ENCODE results near the gene IQCN.

Gene IQCN

DNA sequence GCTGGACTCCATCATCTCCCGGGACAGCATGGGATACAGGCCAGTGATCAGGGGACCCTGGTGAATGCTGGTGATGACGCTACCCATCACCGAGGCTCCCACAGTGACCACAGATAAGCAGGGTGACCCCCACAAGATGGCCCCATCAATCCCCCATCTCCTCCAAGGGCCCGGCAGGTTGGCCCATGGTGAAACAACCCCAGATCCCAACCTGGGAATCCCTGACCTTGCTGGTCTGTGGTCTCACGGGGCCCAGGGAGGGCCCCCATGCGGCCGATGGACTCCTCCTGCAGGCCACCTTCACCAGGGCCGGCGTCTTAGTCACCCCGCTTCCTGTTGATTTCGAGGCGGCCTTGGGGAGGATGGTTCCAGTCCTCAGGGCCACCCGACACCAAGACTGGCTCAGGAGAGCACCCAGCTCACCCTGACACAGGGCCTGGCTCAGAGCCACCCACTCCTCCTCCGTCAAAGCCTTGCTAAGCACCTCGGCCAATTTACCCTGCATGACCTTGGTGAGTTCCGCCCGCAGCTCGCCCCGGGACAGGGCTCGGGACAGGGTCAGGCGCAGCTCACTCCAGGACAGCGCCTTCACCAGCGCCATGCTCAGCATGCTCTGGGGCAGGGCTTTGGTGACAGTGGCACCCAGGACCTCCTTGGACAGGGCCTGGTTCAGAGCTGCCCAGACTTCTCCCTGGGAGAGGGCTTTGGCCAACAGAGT lies 10.0 kb downstream of the IQCN start:
- DNase-seq: no peak

DNA sequence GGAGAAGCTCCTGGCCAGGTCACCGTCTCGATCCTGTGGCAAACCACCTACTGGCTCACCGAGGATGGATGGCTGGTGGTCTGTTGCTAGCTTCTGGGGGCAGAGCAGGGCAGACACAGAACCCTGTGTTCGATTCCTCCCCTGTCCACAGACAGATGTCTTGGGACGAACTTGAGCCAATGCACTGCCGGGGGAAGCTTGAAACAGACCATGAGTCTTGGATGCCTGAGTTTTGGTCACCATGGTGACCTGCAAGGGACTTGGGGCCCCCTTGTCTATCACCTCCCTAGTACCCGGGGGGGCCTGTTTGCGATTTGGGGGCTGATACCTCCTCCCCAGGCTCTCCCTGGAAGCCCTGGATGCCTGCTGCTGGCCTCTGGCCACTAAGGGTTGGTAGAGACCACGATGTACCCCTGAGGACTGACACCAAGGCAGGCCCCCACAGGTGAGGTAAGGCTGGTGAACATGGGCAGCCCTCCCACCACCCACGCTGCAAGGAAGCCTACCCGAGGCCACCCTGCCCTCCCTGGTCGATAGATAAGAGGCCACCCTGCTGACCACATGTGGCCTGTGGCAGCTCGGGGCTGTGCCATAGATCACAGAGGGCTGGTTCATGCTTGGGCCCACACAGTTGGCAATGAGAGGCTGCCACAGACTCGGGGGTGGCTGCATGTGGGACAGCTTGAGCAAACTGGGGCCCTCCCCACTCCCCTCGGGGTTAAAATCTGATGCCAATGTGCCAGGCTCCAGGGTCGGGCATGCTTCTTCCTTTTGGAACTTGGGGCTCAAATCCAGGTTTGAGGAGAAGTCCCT lies 10.7 kb downstream of the IQCN start:
- no peak for DNase-seq

DNA sequence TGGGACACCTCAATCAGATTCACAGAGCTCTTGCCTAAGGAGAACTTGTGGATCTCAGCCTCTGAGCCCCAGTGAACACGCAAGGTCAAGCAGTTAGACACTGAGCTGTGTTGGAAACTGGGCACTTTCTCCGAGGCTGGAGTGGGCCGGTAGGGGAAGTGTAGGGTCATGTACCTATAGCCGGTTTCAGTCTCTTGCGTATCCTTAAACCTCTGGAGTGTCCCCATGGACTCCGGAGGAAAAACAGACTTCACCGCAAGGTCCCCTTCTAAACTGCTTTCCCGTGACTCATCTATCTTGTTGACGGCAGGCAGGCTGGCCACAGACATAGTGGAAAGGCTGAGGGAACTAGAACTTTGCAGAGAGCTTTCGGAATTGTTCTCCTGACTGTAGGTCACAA lies 11.3 kb downstream of the IQCN start:
- no peak for DNase-seq

DNA sequence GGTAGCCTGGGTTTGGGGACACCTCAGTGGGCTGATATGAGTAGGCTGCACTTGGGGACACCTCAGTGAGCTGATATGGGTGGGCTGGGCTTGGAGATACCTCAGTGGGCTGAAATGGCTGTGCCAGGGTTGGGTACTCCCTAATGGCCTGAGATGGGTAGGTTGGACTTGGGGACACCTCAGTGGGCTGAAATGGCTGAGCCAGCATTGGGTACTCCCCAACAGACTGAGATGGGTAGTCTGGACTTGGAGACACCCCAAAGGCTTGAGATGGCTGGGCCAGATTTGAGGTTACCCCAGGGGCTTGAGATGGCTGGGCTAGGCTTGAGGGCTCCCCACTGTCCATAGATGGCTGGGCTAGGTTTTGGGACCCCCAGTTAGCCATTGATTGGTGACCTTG lies 12.1 kb downstream of the IQCN start:
- DNase-seq: no peak

DNA sequence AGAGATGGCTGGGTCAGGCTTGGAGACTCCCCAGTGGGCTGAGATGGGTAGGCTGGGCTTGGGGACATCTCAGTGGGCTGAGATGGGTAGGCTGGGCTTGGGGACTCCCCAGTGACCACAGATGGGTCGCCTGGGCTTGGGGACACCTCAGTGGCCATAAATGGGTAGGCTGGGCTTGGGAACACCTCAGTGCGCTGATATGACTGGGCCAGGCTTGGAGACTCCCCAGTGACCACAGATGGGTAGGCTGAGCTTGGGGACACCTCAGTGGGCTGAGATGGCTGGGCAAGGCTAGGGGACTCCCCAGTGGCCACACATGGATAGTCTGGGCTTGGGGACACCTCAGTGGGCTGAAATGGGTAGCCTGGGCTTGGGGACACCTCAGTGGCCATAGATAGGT lies 12.8 kb downstream of the IQCN start:
- no peak for DNase-seq

DNA sequence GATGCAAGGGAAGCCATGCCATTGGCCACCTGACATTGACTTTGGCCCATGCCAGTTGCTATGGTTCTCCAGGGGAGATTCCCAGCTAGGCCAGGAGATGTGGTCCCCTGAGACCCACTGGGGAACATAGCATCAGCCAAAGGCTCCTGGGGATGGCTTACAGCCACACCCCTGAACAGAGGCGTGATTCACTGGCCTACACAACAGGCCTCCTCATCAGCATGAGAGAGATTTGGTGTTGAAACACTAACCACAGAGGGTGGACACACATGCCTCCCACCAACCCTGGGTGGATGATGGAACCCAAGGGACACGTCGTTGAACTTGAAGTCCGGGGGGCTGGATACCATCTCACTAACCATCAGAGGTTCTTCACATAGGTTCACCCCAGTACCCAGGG lies 14.4 kb downstream of the IQCN start:
- no peak for DNase-seq

DNA sequence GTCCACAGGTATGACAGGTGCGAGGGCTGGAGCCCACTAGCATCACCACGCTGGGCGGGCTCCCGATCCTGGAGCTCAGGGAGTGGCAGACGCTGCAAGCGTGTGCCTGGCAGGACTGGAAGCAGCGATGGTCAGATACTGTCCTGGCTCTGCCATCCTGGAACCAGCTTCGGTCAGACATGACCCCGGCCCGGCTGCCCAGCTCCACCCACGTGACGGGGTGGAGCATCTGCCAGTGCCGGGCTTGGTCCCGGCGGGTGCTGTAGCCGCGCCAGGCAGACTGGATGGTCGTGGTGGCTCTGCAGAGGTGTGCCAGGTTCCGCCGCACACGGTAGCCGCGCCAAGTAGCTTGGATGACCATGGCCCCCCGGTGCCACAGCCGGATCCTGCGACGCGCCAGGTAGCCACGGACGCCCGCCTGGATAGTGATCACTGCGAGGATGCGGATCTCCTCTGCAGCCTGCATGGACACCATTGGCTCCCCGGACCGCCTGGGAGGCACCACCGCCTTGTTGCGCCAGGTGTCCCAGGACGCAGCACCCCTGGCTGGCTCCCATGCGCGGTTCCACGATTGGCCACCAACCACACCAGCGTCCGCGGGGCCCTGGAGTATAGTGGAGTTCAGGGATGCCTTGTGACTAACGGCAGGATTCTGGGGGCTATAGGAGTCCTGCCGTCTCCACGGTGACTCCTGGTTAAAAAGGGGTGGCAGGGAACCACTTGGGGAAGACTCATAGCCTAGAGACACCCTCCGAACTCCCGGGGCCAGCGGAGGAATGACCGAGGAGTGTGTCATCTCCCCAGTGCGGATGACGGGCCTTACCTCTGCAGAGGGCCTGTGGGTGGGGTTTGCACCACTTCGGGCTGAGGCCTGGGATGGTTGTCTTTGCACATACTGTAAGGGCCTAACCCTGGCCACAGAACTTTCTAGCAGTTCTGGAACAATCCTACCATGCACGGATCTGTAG lies 16.5 kb downstream of the IQCN start:
- no peak for DNase-seq

DNA sequence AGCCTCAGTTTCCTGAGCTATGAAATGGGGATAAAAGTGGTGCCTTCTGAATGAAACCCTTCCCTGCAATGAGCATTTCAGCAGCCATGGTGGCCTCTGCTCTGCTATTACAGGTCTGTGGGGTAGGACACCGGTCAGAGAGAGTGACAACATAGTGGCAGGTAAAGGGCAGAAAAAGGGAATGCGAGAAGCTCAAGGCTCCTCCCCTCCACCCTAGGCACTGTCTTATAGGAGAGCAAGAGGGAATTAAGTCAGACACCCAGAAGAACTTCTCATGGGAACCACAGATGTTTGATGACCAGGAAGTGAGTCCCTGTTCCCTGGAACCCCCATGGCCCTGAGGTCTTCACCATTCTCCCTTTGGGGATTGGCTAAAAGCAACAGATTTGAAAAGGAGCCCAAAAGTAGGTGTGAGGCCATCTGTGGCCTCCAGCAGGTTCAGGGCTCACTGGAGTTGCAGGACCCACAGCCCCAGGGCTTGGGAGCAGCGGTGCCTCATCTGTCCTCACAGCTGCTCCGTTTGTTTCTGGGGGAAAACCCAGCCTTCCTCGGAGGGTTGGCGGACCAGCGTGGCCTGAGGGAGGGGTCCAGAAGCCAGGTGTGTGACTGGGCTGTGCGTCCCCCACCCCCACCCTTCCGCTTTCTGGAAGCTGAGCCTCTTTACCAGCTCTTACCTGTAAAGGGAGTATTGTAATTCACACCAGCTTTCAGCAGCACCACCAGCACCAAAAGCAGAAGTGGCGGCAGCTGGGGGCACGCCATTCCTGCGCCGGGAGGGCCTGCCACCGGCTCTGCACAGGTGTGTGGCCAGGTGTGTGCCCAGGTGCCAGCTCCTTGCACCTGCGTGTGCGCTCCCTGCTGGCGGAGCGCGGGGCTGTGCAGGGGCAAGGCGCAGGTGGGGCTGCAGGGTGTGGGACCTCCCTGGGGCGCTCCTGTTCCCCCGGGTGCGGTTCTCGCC lies 19.4 kb downstream of the IQCN start:
- DNase-seq: no peak

DNA sequence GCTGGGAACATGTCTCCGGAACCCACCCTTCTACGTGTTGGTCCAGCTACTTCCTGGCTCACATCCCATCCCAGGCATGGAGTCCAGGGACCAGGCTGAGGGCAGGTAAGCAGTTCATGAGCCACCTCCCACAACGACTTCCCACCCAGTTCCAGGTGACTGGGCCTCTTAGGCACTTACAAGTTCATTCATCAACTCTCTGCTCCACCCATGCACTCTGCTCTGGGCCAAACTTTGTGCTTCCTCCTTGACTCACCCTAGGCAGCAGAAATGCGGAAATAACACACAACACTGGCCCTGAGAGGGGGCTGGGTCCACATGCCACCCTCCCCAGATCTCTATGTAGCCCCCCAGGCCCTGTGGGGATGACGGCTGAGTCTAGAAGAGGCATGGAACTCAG lies 20.5 kb downstream of the IQCN start:
- no peak for DNase-seq

DNA sequence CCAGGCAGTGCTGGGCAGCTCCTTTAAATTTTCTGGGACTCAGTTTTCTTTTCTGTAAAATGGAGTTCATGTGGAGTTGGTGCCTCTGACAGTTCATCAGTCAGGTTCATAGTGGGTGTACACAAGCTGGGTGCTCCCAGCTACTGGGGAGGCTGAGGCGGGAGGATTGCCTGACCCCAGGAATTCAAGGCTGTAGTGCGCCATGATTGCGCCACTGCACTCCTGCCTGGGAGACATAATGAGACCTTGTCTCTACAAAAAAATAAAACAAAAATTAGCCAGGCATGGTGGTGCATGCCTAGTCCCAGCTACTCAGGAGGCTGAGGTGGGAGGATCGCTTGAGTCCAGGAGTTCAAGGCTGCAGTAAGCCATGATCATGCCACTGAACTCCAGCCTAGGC lies 21.1 kb downstream of the IQCN start:
- no peak for DNase-seq

DNA sequence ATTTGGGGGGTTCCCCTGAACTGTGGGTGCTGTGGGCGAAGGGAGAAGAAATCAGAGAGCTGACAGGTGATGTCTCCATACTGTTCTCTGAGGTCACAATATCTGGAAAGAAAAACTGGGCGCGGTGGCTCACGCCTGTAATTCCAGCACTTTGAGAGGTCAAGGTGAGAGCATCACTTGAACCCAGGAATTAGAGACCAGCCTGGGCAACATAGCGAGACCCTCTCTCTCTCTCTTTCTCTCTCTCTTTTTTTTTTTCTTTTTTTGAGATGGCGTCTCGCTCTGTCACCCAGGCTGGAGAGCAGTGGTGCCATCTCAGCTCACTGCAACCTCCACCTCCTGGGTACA lies 21.9 kb downstream of the IQCN start:
- DNase-seq: no peak

DNA sequence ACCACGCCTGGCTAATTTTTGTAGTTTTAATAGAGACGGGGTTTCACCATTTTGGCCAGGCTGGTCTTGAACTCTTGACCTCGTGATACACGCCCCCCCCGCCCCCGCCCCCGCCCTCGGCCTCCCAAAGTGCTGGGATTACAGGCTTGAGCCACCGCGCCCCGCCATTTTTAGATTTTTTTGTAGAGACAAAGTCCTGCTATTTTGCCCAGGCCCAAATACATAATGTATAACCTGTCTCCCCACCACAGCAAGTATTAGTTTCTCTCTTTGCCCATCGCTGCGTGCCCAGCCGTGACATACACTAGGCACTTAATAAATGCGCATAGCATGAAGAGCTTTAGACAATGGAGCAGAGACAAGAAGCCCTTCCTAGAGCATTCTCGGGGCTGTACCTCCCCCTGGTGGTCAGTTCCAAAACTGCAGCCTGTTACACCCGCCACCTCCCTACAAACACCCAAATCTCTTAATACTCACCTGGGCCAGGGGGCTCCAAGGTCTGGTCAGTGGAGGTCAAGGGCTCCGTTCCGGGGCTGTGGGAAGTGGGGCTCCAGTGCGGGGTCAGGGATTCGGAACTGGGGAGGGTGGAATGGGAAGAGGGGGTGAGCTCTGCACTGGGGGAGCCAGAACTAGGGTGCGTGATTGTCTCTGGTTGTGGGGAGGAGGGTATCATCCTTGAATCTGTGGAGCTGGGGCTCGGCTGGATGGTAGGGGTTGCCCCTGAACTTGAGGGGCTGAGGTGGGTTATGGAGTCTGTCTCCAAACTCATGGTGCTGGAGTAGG lies 22.5 kb downstream of the IQCN start:
- peak; percentile 89 for DNase-seq

DNA sequence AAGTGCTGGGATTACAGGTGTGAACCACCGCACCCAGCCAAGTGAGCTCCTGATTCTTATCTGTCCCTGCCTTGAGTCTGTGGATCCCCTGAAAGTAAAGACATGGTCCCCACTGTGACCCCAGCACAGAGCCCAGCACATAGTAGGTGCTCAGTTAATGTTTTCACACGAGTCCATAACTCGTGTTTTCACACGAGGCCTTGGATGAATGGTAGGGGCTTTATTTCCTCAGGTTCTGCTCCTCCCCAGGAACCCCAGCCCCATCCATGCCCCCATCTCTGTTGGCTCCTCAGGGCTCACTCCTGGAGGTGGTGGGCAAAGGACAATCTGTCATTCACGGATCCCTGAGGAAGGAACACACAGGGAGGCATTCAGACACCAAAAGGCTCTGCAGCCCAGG lies 24.4 kb downstream of the IQCN start:
- no peak for DNase-seq

DNA sequence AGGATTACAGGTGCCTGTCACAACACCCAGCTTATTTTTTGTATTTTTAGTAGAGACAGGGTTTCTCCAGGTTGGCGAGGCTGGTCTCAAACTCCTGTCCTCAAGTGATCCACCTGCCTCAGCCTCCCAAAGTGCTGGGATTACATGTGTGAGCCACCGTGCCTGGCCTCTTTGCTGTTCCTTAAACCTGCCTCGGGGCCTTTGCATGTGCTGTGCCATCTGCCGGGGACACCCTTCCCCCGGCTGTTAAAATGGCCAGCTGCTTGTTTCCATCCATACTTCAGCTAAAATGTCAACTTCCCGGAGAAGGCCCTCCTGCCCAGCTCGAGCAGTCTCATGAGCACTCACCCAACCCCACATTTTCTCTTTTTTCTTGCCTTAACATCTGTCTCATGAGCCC lies 29.0 kb downstream of the IQCN start:
- DNase-seq: no peak

DNA sequence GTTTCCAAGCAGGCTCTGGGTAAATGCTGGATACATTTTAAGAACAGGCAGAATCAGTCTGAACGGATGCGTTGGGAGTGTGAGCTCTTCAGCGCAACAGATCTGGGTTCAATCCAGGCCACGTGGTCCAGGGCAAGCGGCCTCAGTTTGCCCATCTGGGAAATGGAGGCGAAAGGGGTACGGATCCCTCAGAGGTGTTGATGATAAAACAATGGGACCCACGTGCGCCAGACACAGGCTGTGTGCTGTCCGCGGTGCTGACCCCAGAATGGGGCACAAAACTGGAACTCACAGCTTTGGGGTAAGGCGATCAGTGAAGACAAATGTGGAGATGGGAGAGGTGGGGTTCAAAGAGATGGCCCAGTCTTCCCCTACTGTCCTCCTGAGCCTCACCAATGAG lies 34.9 kb downstream of the IQCN start:
- DNase-seq: no peak

DNA sequence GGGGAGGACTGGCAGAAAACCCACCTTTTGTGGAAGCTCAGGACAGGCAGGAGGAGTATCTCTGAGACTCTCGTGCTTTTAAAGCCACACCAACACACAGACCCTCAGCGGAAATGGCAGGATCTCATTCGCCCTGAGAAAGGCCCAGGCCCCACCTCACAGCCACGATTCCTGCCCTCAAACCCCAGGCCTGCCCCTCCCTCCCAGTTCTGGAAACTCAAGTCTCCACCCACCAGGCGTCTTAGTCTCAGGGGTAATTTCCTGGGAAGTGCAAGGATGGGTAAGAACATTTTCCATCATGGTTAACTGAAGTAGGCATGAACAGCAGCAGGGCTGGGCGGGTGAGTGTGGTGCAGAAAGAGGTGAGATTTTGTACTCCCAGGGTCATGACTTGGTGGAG lies 40.1 kb downstream of the IQCN start:
- DNase-seq: no peak

DNA sequence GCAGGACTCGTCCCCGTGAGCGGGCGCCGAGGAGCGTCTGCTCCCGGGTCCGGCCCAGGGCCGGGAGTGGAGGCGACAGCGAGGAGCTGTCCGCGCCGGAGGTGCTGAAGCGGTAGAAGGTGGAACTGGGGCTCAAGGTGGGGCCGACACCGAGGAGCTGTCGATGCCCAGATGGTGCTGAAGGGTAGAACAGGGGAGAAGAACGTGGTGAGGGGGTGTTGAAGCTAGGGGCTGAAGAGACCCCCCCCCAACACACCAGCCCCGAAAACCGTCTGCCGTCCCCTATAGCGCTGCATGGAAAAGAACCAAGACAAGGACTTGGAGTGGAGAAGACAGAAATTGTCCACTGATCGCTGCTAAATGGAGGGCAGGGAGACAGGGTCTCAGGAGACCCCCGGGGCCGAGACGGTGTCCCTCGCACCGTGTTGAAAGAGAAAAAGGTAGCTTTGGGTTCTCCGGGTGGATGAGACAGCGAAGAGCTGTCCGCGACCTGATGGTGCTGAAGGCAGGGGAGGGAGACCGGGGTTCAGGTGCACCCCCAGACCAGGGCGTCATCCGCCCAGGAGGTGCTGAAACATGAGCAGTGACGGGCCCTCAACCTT lies 40.9 kb downstream of the IQCN start:
- peak; percentile 55 for DNase-seq

DNA sequence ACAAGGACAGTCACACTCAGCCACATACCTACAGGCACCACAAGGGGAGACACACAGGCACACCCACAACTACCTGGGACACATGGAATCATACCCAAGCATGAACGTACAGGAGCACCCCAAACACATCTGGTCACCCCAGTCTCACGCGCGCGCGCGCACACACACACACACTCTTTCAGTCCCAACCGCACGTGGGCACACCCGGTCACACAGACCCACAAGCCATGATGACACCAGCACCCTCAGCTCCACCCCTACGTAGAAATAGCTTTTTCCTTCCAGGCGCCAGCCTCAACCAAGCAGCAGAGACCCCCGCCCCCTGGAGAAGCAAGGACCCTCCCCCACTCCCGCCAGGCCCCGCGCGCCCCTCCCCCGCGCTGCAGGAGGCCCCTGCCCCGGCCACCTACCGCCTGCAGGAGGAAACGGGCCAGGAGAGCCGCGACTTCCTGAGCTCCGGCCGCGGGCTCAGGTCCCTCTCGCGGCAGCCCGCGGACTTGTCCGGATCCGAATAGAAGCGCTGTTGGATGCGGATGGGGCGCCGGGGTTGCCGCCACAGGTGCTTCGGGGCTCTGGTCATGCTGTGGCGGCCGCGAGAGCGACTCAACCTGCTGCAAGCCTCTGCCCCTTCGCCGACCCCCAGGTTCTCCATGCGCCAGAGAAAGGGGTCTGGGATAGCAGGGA lies 41.6 kb downstream of the IQCN start:
- no peak for DNase-seq

DNA sequence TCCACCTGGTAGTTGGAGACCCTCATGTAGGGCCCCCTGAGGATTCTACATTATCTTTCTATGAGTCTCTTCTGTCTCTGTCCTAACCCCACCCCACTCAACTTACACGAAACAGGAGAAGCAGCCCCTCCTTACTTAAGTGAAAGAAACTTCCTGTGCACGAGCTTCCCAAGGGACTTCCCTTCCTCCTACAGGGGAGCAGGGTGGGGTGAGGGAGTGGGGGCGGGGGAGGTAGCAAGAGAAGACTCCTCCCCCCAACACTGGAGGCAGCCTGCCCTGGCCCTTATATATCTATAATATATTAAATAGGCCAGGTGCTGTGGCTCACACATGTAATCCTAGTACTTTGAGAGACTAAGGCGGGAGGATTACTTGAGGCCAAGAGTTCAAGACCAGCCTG lies 42.5 kb downstream of the IQCN start:
- DNase-seq: no peak

DNA sequence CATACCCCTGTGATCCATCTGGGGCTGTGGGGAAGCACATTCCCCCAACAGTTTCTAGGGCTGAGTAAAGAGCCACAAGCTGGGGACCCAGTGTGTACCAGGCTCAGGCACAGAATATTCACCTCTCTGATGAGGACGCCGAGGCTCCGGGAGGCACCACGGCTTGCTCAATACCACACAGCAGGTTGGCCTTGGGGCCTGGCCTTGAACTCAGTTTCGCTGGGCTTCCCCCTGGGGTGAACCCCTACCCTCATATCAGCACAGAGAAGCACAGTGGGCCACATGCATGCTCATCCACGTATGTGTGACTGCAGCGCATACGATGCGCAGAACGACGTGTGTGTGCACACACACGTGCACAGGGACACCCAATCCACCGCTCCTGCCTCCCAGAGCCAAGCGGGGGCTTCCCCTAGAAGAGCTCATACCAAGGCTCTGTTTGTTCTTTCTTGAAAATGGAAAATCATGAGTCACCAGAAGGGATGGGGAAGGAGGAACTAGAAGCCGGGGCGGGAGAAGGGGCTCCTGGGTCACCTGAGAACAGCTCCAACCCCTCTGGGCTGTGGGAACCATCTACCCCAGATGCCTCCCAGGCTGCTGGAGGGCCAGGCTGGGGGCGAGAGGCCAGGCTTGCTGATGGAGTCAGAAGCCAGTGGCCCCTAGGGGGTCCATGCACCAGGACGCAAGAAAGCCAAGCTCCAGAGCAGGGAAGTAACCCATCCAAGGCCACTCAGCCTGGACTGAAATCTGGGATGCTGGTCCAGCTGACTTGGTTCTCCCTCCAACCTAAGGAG lies 43.1 kb downstream of the IQCN start:
- no peak for DNase-seq

Measured in activated CD4-positive, CD25-positive, alpha-beta regulatory T cell treated with anti-CD3 and anti-CD28 coated beads, Interleukin-2, amount 50 U/mL, for 72 hours (primary cell).